Kidney (tissue), 14 donors: ENCODE results near the gene FBXO17. TPM values are rescaled to one million over a fixed set of nuclear protein-coding genes. Genes with fewer than 3 reads are reported as not detected.

Experiments used
- DNase-seq, 5 donors: peaks; one replicate each; pipeline ENCODE4 v3.0.0-alpha.2; 2013 to 2020
- FAIRE-seq: peaks from 2 replicates; lab custom pipeline; 2012; peaks lifted over from hg19 to GRCh38; lab: Jason Lieb, UNC
- H3K27ac ChIP-seq, 2 donors: one replicate each; pipeline ENCODE4 v1.7.0; 2013; ENCODE audit warnings: low read depth in 2 of 2, low read length in 2 of 2, inconsistent platforms in 1 of 2
- H3K27me3 ChIP-seq: one replicate; pipeline ENCODE4 v1.7.1; 2013; ENCODE audit warnings: low read length, inconsistent platforms; ENCODE audit not compliant: control insufficient read depth, insufficient read depth
- H3K36me3 ChIP-seq, 3 donors: one replicate each; pipeline versions ENCODE4 v1.7.0 to v1.7.1; 2013; ENCODE audit warnings: low read length in 3 of 3, control low read depth in 1 of 3, inconsistent platforms in 1 of 3; ENCODE audit not compliant: insufficient read depth in 3 of 3, control insufficient read depth in 2 of 3
- H3K4me1 ChIP-seq, 3 donors: one replicate each; pipeline versions ENCODE4 v1.7.0 to v1.7.1; 2013; ENCODE audit warnings: low read length in 3 of 3, inconsistent platforms in 1 of 3, low read depth in 1 of 3; ENCODE audit not compliant: control insufficient read depth in 2 of 3, insufficient read depth in 2 of 3
- H3K4me3 ChIP-seq, 3 donors: one replicate each; pipeline versions ENCODE4 v1.7.0 to v1.8.1; 2013; ENCODE audit warnings: low read length in 3 of 3, control low read depth in 1 of 3, inconsistent platforms in 1 of 3
- H3K9ac ChIP-seq, 3 donors: one replicate each; pipeline versions ENCODE4 v1.7.0 to v1.7.1; 2013; ENCODE audit warnings: low read length in 3 of 3, control low read depth in 1 of 3, inconsistent platforms in 1 of 3
- H3K9me3 ChIP-seq, 3 donors: one replicate each; pipeline versions ENCODE4 v1.7.0 to v1.7.1; 2013; ENCODE audit warnings: low read length in 3 of 3, control low read depth in 1 of 3, inconsistent platforms in 1 of 3; ENCODE audit not compliant: control insufficient read depth in 2 of 3, insufficient read depth in 1 of 3
- CTCF ChIP-seq: IDR thresholded peaks from 3 replicates; pipeline ENCODE4 v1.5.1; 2012; ENCODE audit warnings: mild to moderate bottlenecking, moderate library complexity, borderline replicate concordance; ENCODE audit not compliant: insufficient read depth; ENCODE audit errors: extremely low read depth
- intact Hi-C: fragments of 100-400 bp; cut with DNase I; formaldehyde crosslinking; loops from one replicate; pipeline ENCODE4 v1.11.1; 2022
- polyA plus RNA-seq: library from polyadenylated mRNA; stranded (reverse); fragments of 350-450 nt; fragmentation: Illumina TruSeq; extraction: RNeasy Lipid Tissue Mini Kit (QIAGEN cat#74804); gene quantifications from one replicate; pipeline ENCODE4 v1.2.3, GENCODE V29; 2014; ENCODE audit warnings: low read depth, low replicate concordance; ENCODE audit not compliant: insufficient read depth
- total RNA-seq: library from RNA; stranded (reverse); fragmentation: NEBNext Ultra II Directional; extraction: Animal tissue kit (Norgen Biotek cat#: 25700); gene quantifications from one replicate; pipeline ENCODE4 v1.2.1, GENCODE V29; 2021
- donor health status: control.
- donor health status: control.
- donor health status: control.
- donor health status: control.
- donor health status: control.
- donor health status: DM: yes; HTN: yes; CAD: no.
- donor health status: Normal renal cell carcinoma (clear cell type).

Gene FBXO17
- total and polyA plus RNA-seq, 2 donors from 2014 or later = 32.3 to 44.3 TPM

GRCh38 chr19:39009001-39009400, 33.5 kb upstream of the FBXO17 start:
- TF ChIP-seq CTCF = no peak
- H3K27ac ChIP-seq = no peak overlapping the region
- H3K36me3 ChIP-seq = no peaks in the 10 kb centered on the region
- no peaks in the 10 kb centered on the region for H3K9me3 ChIP-seq
- intact Hi-C loops = no loop called here
- no peak for FAIRE-seq
- H3K27me3 ChIP-seq = no peaks in the 10 kb centered on the region
- no peak for DNase-seq
- no peaks in the 10 kb centered on the region for H3K4me1 ChIP-seq
- no peak overlapping the region for H3K9ac ChIP-seq
- no peak overlapping the region for H3K4me3 ChIP-seq

- H3K9me3 ChIP-seq = no peaks in the 10 kb centered on the region
- no peak overlapping the region for H3K27ac ChIP-seq
- no peaks in the 10 kb centered on the region for H3K36me3 ChIP-seq
- TF ChIP-seq CTCF = no peak
- intact Hi-C loops = no loop called here
- H3K4me3 ChIP-seq = no peak overlapping the region
- H3K27me3 ChIP-seq = no peaks in the 10 kb centered on the region
- DNase-seq = no peak
- no peak overlapping the region for H3K9ac ChIP-seq
- no peak for FAIRE-seq
- H3K4me1 ChIP-seq = no peaks in the 10 kb centered on the region
These were observed 32.6 kb upstream of the FBXO17 start for GRCh38 chr19:39008137-39008536.

- no peak overlapping the region for H3K4me3 ChIP-seq
- H3K27me3 ChIP-seq = no peaks in the 10 kb centered on the region
- H3K27ac ChIP-seq = no peak overlapping the region
- H3K36me3 ChIP-seq = no peaks in the 10 kb centered on the region
- no peaks in the 10 kb centered on the region for H3K9me3 ChIP-seq
- FAIRE-seq (no peak), DNase-seq (peak in 2 of 5 donors; percentile 14 to 28)
- intact Hi-C loops = no loop called here
- no peak for TF ChIP-seq CTCF
- no peaks in the 10 kb centered on the region for H3K4me1 ChIP-seq
- H3K9ac ChIP-seq = no peak overlapping the region
These were observed 31.6 kb upstream of the FBXO17 start for GRCh38 chr19:39007096-39007495.

GRCh38 chr19:39004403-39004802, 28.9 kb upstream of the FBXO17 start:
- no peaks in the 10 kb centered on the region for H3K36me3 ChIP-seq
- H3K9me3 ChIP-seq = no peaks in the 10 kb centered on the region
- intact Hi-C loops = no loop called here
- no peak overlapping the region for H3K27ac ChIP-seq
- H3K4me1 ChIP-seq = no peaks in the 10 kb centered on the region
- no peak for TF ChIP-seq CTCF
- DNase-seq = no peak
- no peak for FAIRE-seq
- H3K27me3 ChIP-seq = no peaks in the 10 kb centered on the region
- H3K9ac ChIP-seq = no peak overlapping the region
- H3K4me3 ChIP-seq = no peak overlapping the region
